ENCODE results near the gene AGAP1.
"Not testable (repeated sequence)": the region's sequence is repeated elsewhere in the genome, so short reads cannot be mapped to it uniquely, and the experiment has no call there.

AGAP1 gene

GRCh38 chr2:236120829-236121228 lies 627.0 kb downstream of the AGAP1 start:
- DNase-seq = no peak

- no peak for DNase-seq
These were observed 627.7 kb downstream of the AGAP1 start for GRCh38 chr2:236121546-236121945.

GRCh38 chr2:236122236-236122635 lies 628.4 kb downstream of the AGAP1 start:
- no peak for DNase-seq

- no peak for DNase-seq
These were observed 629.9 kb downstream of the AGAP1 start for GRCh38 chr2:236123716-236124115.

- DNase-seq = no peak
These were observed 630.5 kb downstream of the AGAP1 start for GRCh38 chr2:236124182-236124893.

- DNase-seq = no peak
These were observed 631.7 kb downstream of the AGAP1 start for GRCh38 chr2:236125541-236125940.

GRCh38 chr2:236127010-236127409 lies 633.2 kb downstream of the AGAP1 start:
- no peak for DNase-seq

GRCh38 chr2:236128321-236128720 lies 634.5 kb downstream of the AGAP1 start:
- DNase-seq = no peak

GRCh38 chr2:236129935-236130334 lies 636.1 kb downstream of the AGAP1 start:
- no peak for DNase-seq

GRCh38 chr2:236130349-236130998 lies 636.6 kb downstream of the AGAP1 start:
- no peak for DNase-seq

- DNase-seq = no peak
These were observed 637.3 kb downstream of the AGAP1 start for GRCh38 chr2:236131073-236131692.

GRCh38 chr2:236133410-236134012 lies 639.7 kb downstream of the AGAP1 start:
- no peak for DNase-seq

GRCh38 chr2:236136538-236136937 lies 642.7 kb downstream of the AGAP1 start:
- no peak for DNase-seq

- no peak for DNase-seq
These were observed 643.2 kb downstream of the AGAP1 start for GRCh38 chr2:236137066-236137465.

GRCh38 chr2:236141616-236142015 lies 647.8 kb downstream of the AGAP1 start:
- not testable (repeated sequence) for DNase-seq

- DNase-seq = no peak
These were observed 650.0 kb downstream of the AGAP1 start for GRCh38 chr2:236143811-236144210.

- no peak for DNase-seq
These were observed 652.6 kb downstream of the AGAP1 start for GRCh38 chr2:236146436-236146835.

- no peak for DNase-seq
These were observed 661.6 kb downstream of the AGAP1 start for GRCh38 chr2:236155406-236155805.

GRCh38 chr2:236156095-236156859 lies 662.4 kb downstream of the AGAP1 start:
- no peak for DNase-seq

- DNase-seq = no peak
These were observed 663.0 kb downstream of the AGAP1 start for GRCh38 chr2:236156860-236157194.

GRCh38 chr2:236157366-236157765 lies 663.5 kb downstream of the AGAP1 start:
- DNase-seq = no peak

- DNase-seq = no peak
These were observed 664.1 kb downstream of the AGAP1 start for GRCh38 chr2:236157815-236158498.
